ENCODE data around the gene DCAF10.

Gene DCAF10

DNA sequence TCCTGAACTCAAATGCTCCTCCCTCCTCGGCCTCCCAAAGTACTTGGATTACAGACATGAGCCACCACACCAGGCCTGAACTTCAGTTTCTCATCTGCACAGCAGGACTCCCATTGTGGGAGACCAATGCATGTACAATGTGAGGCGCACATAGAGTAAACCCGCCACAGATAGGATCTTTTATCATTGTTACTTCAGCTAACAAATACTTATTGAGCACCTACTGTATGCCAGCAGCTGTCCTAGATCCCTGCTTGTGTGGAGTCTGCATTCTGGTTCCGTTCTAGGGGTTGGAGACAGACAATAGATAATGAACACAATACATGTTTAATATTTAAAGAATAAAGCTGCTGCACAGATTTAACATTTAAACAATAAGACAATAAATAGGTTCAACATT lies 109.7 kb downstream of the DCAF10 start:
- no peak overlapping the region for H3K27ac ChIP-seq (ENCODE audit: low read depth, low read length)
- H3K9ac ChIP-seq (ENCODE audit: low read depth, low read length) = no peak overlapping the region
- no peaks in the 10 kb centered on the region for H3K9me3 ChIP-seq (ENCODE audit: control insufficient read depth, insufficient read depth, low read length)
- H3K4me3 ChIP-seq (ENCODE audit: low read depth, low read length) = no peak overlapping the region
- H3K27me3 ChIP-seq (ENCODE audit: control insufficient read depth, insufficient read depth, low read length) = no peaks in the 10 kb centered on the region
- no peaks in the 10 kb centered on the region for H3K4me1 ChIP-seq (ENCODE audit: control insufficient read depth, insufficient read depth, low read length)
- no peaks in the 10 kb centered on the region for H3K36me3 ChIP-seq (ENCODE audit: control insufficient read depth, insufficient read depth, low read length)

DNA sequence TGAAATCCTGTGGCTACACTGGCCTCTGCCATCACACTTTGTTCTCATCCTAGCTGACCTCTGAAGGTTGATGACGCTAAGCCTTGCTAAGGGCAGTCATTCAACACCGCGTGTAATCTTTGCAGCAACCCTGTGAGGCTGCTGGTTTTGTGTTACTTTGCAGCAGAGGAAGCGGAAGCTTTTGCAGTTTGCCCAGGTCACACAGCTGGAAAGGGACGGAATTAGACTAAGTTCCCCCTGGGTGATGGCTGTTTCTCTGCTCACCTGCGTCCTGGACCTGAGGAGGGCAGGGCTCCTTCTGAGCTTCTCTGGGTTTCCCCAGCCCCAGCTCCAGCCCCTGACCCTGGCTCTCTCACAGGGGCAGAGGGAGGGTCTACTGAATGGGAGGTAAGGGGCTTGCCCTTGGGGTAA lies 110.7 kb downstream of the DCAF10 start:
- no peaks in the 10 kb centered on the region for H3K4me1 ChIP-seq (ENCODE audit: control insufficient read depth, insufficient read depth, low read length)
- no peaks in the 10 kb centered on the region for H3K27me3 ChIP-seq (ENCODE audit: control insufficient read depth, insufficient read depth, low read length)
- H3K9me3 ChIP-seq (ENCODE audit: control insufficient read depth, insufficient read depth, low read length) = no peaks in the 10 kb centered on the region
- H3K9ac ChIP-seq (ENCODE audit: low read depth, low read length) = no peak overlapping the region
- no peak overlapping the region for H3K4me3 ChIP-seq (ENCODE audit: low read depth, low read length)
- H3K27ac ChIP-seq (ENCODE audit: low read depth, low read length) = no peak overlapping the region
- no peaks in the 10 kb centered on the region for H3K36me3 ChIP-seq (ENCODE audit: control insufficient read depth, insufficient read depth, low read length)

DNA sequence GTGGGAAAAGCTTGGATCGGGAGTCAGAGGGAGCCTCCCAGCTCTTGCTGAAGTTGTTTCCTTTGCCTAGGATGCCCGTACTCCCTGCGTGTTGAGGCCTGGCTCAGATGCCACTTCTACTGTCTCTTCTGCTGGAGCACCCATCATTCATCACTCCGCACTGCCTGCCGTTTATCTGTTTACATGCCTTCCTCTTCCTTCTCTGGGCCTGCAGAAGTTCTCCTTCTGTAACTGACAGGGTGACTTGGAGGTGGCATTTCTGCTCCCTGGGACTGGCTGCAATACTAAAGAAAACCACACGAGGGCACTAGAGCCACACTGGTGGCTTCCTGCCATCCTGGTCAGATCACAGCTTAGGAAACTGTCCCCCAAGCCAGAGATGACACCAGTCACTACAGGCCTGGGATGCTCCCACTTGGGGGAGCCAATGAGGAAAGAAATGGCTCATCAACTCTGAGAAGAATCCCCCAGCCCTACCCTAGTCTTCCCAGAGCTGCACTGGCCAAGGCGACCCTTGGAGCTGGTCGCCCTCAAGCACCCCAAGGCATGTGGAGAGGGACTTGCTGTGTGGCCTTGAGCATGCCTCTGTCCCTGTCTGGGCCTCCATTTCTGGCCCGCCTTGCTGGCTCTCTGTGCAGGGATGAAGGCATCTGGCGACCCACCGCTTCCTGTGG lies 113.0 kb downstream of the DCAF10 start:
- no peak overlapping the region for H3K4me3 ChIP-seq (ENCODE audit: low read depth, low read length)

DNA sequence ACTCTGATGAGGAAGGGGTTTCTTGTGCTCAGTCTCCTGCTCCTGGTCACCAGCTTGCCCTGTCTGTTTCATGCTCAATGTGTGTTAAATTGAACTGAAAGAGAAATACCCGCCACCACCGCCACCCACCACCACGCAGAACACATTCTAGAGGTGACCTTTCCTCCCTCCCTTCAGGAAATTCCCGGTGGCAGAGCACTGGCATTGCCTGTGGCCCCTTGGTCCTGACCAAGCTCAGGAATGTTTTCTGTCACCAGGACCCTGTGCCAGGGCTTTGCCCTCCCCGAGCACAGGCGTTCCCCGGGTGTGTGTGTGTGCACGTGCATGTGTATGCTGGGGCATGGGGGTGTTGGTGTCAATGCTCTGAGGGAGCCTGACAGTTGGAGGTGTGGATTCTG lies 113.6 kb downstream of the DCAF10 start:
- H3K36me3 ChIP-seq (ENCODE audit: control insufficient read depth, insufficient read depth, low read length) = 0 out of 2 replicates have a peak, but pooled peaks cover 6% of the 10 kb centered on the region
- H3K4me3 ChIP-seq (ENCODE audit: low read depth, low read length) = no peak overlapping the region
- H3K27ac ChIP-seq (ENCODE audit: low read depth, low read length) = no peak overlapping the region
- no peaks in the 10 kb centered on the region for H3K4me1 ChIP-seq (ENCODE audit: control insufficient read depth, insufficient read depth, low read length)
- no peaks in the 10 kb centered on the region for H3K27me3 ChIP-seq (ENCODE audit: control insufficient read depth, insufficient read depth, low read length)
- no peak overlapping the region for H3K9ac ChIP-seq (ENCODE audit: low read depth, low read length)
- H3K9me3 ChIP-seq (ENCODE audit: control insufficient read depth, insufficient read depth, low read length) = no peaks in the 10 kb centered on the region

More for the DNA sequence above, 113.0 kb downstream of the DCAF10 start:
- H3K27ac ChIP-seq (ENCODE audit: low read depth, low read length) = no peak overlapping the region
- H3K9ac ChIP-seq (ENCODE audit: low read depth, low read length) = no peak overlapping the region
- H3K4me1 ChIP-seq (ENCODE audit: control insufficient read depth, insufficient read depth, low read length) = no peaks in the 10 kb centered on the region
- 0 out of 2 replicates have a peak, but pooled peaks cover 6% of the 10 kb centered on the region for H3K36me3 ChIP-seq (ENCODE audit: control insufficient read depth, insufficient read depth, low read length)
- H3K27me3 ChIP-seq (ENCODE audit: control insufficient read depth, insufficient read depth, low read length) = no peaks in the 10 kb centered on the region
- no peaks in the 10 kb centered on the region for H3K9me3 ChIP-seq (ENCODE audit: control insufficient read depth, insufficient read depth, low read length)

DNA sequence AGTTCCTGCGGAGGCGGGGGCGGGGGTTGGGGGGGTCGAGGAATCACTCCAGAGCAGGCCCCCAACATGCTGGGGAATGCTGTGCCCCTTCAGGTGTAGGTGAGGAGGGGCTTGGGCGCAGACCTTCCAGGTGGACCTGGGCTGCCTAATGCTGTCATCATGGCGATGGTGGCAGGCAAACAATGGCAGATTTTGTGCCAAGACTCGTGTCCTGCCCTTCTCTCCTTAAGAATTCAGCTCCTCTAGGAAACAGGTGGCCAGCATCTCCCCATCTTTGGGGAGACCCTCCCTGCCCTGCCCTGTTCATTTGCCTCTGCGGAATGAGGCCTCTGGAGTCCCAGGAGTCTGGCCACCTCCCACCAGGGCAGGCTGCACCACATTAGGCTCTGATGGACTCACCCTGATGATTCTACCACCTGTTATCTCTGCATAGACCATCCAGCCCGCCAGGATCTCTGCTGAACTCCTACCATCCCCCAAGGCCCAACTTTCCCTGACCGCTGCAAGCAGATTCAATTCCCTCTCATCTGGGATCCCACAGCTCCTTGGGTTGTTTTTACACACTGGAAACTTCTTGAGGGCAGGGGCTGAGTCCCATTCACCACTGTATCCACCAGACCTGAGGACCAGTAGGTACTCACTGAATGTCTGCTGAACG lies 114.2 kb downstream of the DCAF10 start:
- no peak overlapping the region for H3K9ac ChIP-seq (ENCODE audit: low read depth, low read length)
- 0 out of 2 replicates have a peak, but pooled peaks cover 6% of the 10 kb centered on the region for H3K36me3 ChIP-seq (ENCODE audit: control insufficient read depth, insufficient read depth, low read length)
- H3K9me3 ChIP-seq (ENCODE audit: control insufficient read depth, insufficient read depth, low read length) = no peaks in the 10 kb centered on the region
- H3K4me3 ChIP-seq (ENCODE audit: low read depth, low read length) = no peak overlapping the region
- no peak overlapping the region for H3K27ac ChIP-seq (ENCODE audit: low read depth, low read length)
- H3K4me1 ChIP-seq (ENCODE audit: control insufficient read depth, insufficient read depth, low read length) = peaks cover 4% of the 10 kb centered on the region
- no peaks in the 10 kb centered on the region for H3K27me3 ChIP-seq (ENCODE audit: control insufficient read depth, insufficient read depth, low read length)

DNA sequence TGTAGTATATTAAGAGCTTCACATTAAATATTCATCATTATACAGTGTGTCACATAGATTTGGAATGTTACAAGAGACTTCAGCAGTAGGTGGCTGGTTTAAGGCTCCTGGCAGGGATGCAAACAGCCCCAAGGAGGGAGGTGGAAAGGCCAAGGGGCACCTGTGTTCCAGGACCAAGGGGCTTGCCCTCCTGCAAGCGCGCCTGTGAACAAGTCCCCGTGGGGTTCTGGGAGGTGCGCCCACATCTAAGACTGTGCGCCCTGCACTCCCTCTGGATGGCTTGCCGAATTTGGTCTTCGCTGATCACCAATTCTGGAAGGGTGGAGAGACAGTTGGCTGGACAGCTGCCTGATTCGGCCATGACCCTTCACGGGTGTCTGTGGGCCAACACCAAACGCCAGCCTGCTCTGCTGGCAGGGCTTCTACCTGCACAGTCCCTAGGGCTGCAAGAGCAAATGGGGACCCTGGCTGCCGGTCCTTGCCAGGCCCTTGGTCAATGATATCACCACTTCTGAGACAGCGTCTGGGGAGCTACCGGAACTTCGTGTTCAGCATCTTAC lies 115.4 kb downstream of the DCAF10 start:
- H3K27ac ChIP-seq (ENCODE audit: low read depth, low read length) = no peak overlapping the region
- no peaks in the 10 kb centered on the region for H3K9me3 ChIP-seq (ENCODE audit: control insufficient read depth, insufficient read depth, low read length)
- no peak overlapping the region for H3K4me3 ChIP-seq (ENCODE audit: low read depth, low read length)
- H3K4me1 ChIP-seq (ENCODE audit: control insufficient read depth, insufficient read depth, low read length) = peaks cover 12% of the 10 kb centered on the region
- H3K9ac ChIP-seq (ENCODE audit: low read depth, low read length) = no peak overlapping the region
- no peaks in the 10 kb centered on the region for H3K27me3 ChIP-seq (ENCODE audit: control insufficient read depth, insufficient read depth, low read length)
- H3K36me3 ChIP-seq (ENCODE audit: control insufficient read depth, insufficient read depth, low read length) = 0 out of 2 replicates have a peak, but pooled peaks cover 6% of the 10 kb centered on the region

DNA sequence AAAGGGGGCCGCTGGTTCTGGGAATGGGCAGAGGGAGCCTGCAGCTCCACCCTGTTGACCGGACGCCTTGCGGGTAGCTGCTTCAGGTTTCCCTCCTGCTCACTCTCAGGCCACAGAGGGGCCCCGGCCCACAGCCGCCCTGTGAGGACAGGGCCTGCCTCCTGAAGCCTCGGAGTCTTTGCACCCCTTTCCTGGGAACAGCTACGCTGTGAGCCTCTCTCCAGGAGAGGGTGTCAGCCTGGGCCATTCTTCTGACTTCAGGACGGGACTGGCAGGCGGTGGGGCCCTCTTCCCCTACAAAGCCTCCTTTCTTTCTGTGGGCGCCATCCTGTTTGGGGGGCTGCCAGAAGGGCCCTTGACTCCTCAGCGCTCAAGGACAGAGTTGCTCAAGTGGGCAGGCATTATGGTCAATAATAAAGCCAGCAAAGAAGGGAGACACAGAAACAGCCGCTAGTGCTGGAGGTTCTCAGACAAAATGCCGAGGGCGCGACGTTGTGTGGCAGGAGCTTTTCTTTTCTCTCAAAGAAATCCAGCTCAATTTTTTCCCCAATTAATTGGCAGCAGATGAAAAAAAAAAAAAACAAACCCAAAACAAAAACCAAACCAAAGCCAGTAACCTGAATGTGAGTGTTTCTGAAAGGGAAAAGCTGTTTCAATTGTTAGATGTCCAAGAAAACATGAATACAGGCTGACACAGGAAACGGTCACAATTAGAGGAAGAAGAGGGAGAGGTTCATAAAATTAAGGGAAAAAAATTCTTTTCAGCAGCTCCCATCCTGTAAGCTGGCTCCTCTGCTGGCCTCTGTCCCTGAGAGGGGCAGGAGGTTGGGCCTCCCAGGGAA lies 116.1 kb downstream of the DCAF10 start:
- peaks cover 12% of the 10 kb centered on the region for H3K4me1 ChIP-seq (ENCODE audit: control insufficient read depth, insufficient read depth, low read length)
- no peaks in the 10 kb centered on the region for H3K9me3 ChIP-seq (ENCODE audit: control insufficient read depth, insufficient read depth, low read length)
- no peak overlapping the region for H3K27ac ChIP-seq (ENCODE audit: low read depth, low read length)
- no peak overlapping the region for H3K4me3 ChIP-seq (ENCODE audit: low read depth, low read length)
- H3K9ac ChIP-seq (ENCODE audit: low read depth, low read length) = no peak overlapping the region
- H3K36me3 ChIP-seq (ENCODE audit: control insufficient read depth, insufficient read depth, low read length) = 0 out of 2 replicates have a peak, but pooled peaks cover 6% of the 10 kb centered on the region
- no peaks in the 10 kb centered on the region for H3K27me3 ChIP-seq (ENCODE audit: control insufficient read depth, insufficient read depth, low read length)
